Panc1 (cell line): ENCODE data around the gene GSTO2. TPM values are rescaled to one million over a fixed set of nuclear protein-coding genes. Genes with fewer than 3 reads are reported as not detected.

Experiments used
- ATAC-seq: fragments of 200-7000 bp; cut with Tn5 transposase; 2 replicates; pipeline ENCODE4 v1.9.1; 2020; ENCODE audit warnings: mild to moderate bottlenecking, moderate library complexity
- BruUV-seq: library from RNA; stranded (reverse); fragments of 400-500 nt; replicated peaks from 2 replicates; lab custom pipeline; 2021; lab: Mats Ljungman, UMichigan
- CTCF ChIA-PET: fragments of 300-600 bp; sonication (Branson Sonifier 250); formaldehyde crosslinking; loops from one replicate; lab custom pipeline; 2022; ENCODE audit warnings: antibody characterized with exemption; lab: Charles Lee
- POLR2A ChIA-PET: fragments of 300-600 bp; sonication (Branson Sonifier 250); formaldehyde crosslinking; loops from one replicate; lab custom pipeline; 2022; ENCODE audit warnings: antibody characterized with exemption; lab: Charles Lee
- DNase-seq: peaks from one replicate; pipeline ENCODE4 v3.0.0-alpha.2; 2010; ENCODE audit warnings: low read depth, low spot score
- H3K27ac ChIP-seq: 2 replicates; pipeline ENCODE4 v1.5.1; 2011; ENCODE audit warnings: mild to moderate bottlenecking, low read length, inconsistent platforms
- H3K27me3 ChIP-seq: fragments of 200-500 bp; sonication (Bioruptor generic); 2 replicates; pipeline ENCODE4 v1.6.0; 2014; ENCODE audit warnings: low read length, inconsistent platforms; ENCODE audit not compliant: control insufficient read depth, insufficient read depth
- H3K36me3 ChIP-seq: fragments of 200-500 bp; sonication (Bioruptor generic); 2 replicates; pipeline ENCODE4 v1.5.1; 2014; ENCODE audit warnings: inconsistent platforms, mild to moderate bottlenecking, low read length, moderate library complexity; ENCODE audit not compliant: control insufficient read depth, insufficient read depth
- H3K4me1 ChIP-seq: 2 replicates; pipeline ENCODE4 v1.5.1; 2011; ENCODE audit warnings: inconsistent platforms, mild to moderate bottlenecking, low read length, moderate library complexity; ENCODE audit not compliant: control insufficient read depth, insufficient read depth
- H3K4me3 ChIP-seq, 2 experiments: 2 replicates each; pipeline ENCODE4 v1.5.1; 2011 to 2012; ENCODE audit warnings: low read depth in 2 of 2, low read length in 2 of 2, mild to moderate bottlenecking in 2 of 2, inconsistent platforms in 1 of 2, moderate library complexity in 1 of 2
- H3K9me3 ChIP-seq: fragments of 200-500 bp; sonication (Bioruptor generic); 2 replicates; pipeline ENCODE4 v1.5.1; 2014; ENCODE audit warnings: low read depth, mild to moderate bottlenecking, inconsistent platforms, low read length, moderate library complexity; ENCODE audit not compliant: control insufficient read depth, insufficient read depth
- CTCF ChIP-seq: fragments of 450-650 bp; IDR thresholded peaks from 2 replicates; pipeline ENCODE4 v1.5.1; 2017; ENCODE audit warnings: mild to moderate bottlenecking
- POLR2AphosphoS5 ChIP-seq: IDR thresholded peaks from 2 replicates; pipeline ENCODE4 v1.6.1; 2012; ENCODE audit warnings: mild to moderate bottlenecking, low read depth, low read length, moderate library complexity
- REST ChIP-seq, 2 experiments: IDR thresholded peaks; 2 replicates each; pipeline ENCODE4 v1.6.1; 2011 to 2012; ENCODE audit warnings: low read depth in 2 of 2, control low read depth in 1 of 2, low read length in 1 of 2, mild to moderate bottlenecking in 1 of 2, moderate library complexity in 1 of 2; ENCODE audit not compliant: insufficient read depth in 1 of 2
- SIN3A ChIP-seq: IDR thresholded peaks from 2 replicates; pipeline ENCODE4 v1.6.1; 2012; ENCODE audit warnings: low read depth, mild to moderate bottlenecking, low read length, moderate library complexity, borderline replicate concordance; ENCODE audit not compliant: insufficient read depth
- TCF7L2 ChIP-seq: IDR thresholded peaks from 2 replicates; pipeline ENCODE4 v1.6.1; 2011; ENCODE audit warnings: mild to moderate bottlenecking, low read depth, low read length, inconsistent platforms
- in situ Hi-C: cut with HindIII; loops from 2 replicates; pipeline ENCODE4 v1.10.0; 2016; ENCODE audit warnings: low sequenced_read_pairs, low pct_unique_long_range_greater_than_20kb
- intact Hi-C: fragments of 100-400 bp; cut with micrococcal nuclease; formaldehyde crosslinking; loops from one replicate; pipeline ENCODE4 v1.10.0; 2022; ENCODE audit not compliant: unreplicated experiment
- microRNA-seq: library from miRNA; unstranded; fragments of <30 nt; microRNA quantifications from one replicate; pipeline ENCODE4 v1.1.0, GENCODE V29; 2020; ENCODE audit not compliant: unreplicated experiment
- total RNA-seq: library from RNA; stranded (reverse); gene quantifications from one replicate; pipeline ENCODE4 v1.2.1, GENCODE V29; 2021; ENCODE audit not compliant: unreplicated experiment

Gene GSTO2
- total RNA-seq, 1 experiment from 2014 or later = 28.5 TPM

GRCh38 chr10:104351919-104352318, 82.9 kb downstream of the GSTO2 start:
- Histone ChIP-seq H3K4me1 (peaks cover 20% of the 10 kb centered on the region), H3K27me3 (no peaks in the 10 kb centered on the region), H3K9me3 (no peaks in the 10 kb centered on the region), H3K27ac (no peak overlapping the region; the same call in 1 of the 2 replicates), H3K36me3 (no peaks in the 10 kb centered on the region), H3K4me3 (no peak overlapping the region)
- no peak for DNase-seq
- intact Hi-C loops = loop anchor here (2.0 kb wide), 1 partner anchor 77 kb away; no protein-coding TSS in a partner anchor
- BruUV-seq = no TSS peak
- no peak for ATAC-seq
- POLR2A ChIA-PET = no interaction called here
- in situ Hi-C loops = no loop called here
- CTCF ChIA-PET = interaction anchor here (0.6 to 3.4 kb wide), 5 partner anchors 46 to 271 kb away, joined by 3 to 23 read pairs (median 6); no protein-coding TSS in a partner anchor
- TF ChIP-seq REST (IDR thresholded peaks at IDR 0.05; ENCODE audit: insufficient read depth in 1 of 2, low read depth in 2 of 2, low read length in 1 of 2) (no peak), SIN3A (no peak), POLR2AphosphoS5 (no peak), CTCF (no peak), TCF7L2 (no peak)

- ChIA-PET POLR2A (interaction anchor here (0.7 kb wide), 1 partner anchor 36 kb away, joined by 3 read pairs; no protein-coding TSS in a partner anchor), CTCF (interaction anchor here (0.6 to 1.7 kb wide), 10 partner anchors 11 to 79 kb away, joined by 3 to 19 read pairs (median 6); no protein-coding TSS in a partner anchor)
- Histone ChIP-seq H3K4me3 (peak within 1 kb of the TSS; percentile 62 to 96), H3K27me3 (no peaks in the 10 kb centered on the region), H3K4me1 (peaks cover 20% of the 10 kb centered on the region), H3K9me3 (no peaks in the 10 kb centered on the region), H3K27ac (peak within 1 kb of the TSS; percentile 37), H3K36me3 (no peaks in the 10 kb centered on the region)
- in situ Hi-C loops (no loop called here), intact Hi-C loops (no loop called here)
- TF ChIP-seq CTCF (peak; percentile 91), POLR2AphosphoS5 (no peak), SIN3A (peak; percentile 95), TCF7L2 (no peak)
- ATAC-seq (peak; percentile 98), DNase-seq (peak; percentile 89)
- BruUV-seq = no TSS peak
These were observed 84.5 kb downstream of the GSTO2 start, which contains the start of gene CFAP58 for GRCh38 chr10:104353325-104354048. Gene CFAP58, plus strand, starts transcription at chr10:104353833. Its CDS starts 65 bp downstream, at chr10:104353898.

Small RNAs within 50 kb of the gene (microRNA-seq; reads per million reads assigned to microRNA genes)
- gene MIR4482 = not detected

Other genes with a start within 250 kb of the GSTO2 start
- 0.26 TPM for gene COL17A1, start 183.3 kb upstream of the GSTO2 start, total RNA-seq
- gene SFR1, start 147.0 kb upstream of the GSTO2 start, total RNA-seq = 8.4 TPM
- gene CFAP43, start 36.8 kb upstream of the GSTO2 start, total RNA-seq = 0.21 TPM
- gene GSTO1, start 14.3 kb upstream of the GSTO2 start, total RNA-seq = 134 TPM
- gene ITPRIP, start 69.3 kb downstream of the GSTO2 start, total RNA-seq = 55.0 TPM
- 2.0 TPM for gene CFAP58, start 84.6 kb downstream of the GSTO2 start, total RNA-seq